Type B pancreatic cell (in vitro differentiated cells): Measurements from ENCODE around the gene MEF2B. TPM values are rescaled to one million over a fixed set of nuclear protein-coding genes. Genes with fewer than 3 reads are reported as not detected.

Experiments used
- DNase-seq: peaks from one replicate; pipeline ENCODE4 v3.0.0; 2021; ENCODE audit warnings: mixed read lengths; ENCODE audit not compliant: unreplicated experiment; ENCODE audit errors: extremely low spot score
- H3K27ac Mint-ChIP-seq: 2 replicates; pipeline ENCODE4 v1.8.0; 2021; ENCODE audit warnings: mild to moderate bottlenecking, mixed read lengths
- H3K27me3 Mint-ChIP-seq: 2 replicates; pipeline ENCODE4 v1.8.0; 2021; ENCODE audit warnings: mixed read lengths
- H3K36me3 Mint-ChIP-seq: 2 replicates; pipeline ENCODE4 v1.8.0; 2021; ENCODE audit warnings: mixed read lengths
- H3K4me1 Mint-ChIP-seq: one replicate; pipeline ENCODE4 v1.8.0; 2021; ENCODE audit warnings: mixed read lengths; ENCODE audit not compliant: unreplicated experiment
- H3K4me3 Mint-ChIP-seq: 2 replicates; pipeline ENCODE4 v1.8.0; 2021; ENCODE audit warnings: mild to moderate bottlenecking, mixed read lengths
- H3K9me3 Mint-ChIP-seq: 2 replicates; pipeline ENCODE4 v1.8.0; 2021; ENCODE audit warnings: mixed read lengths
- CTCF ChIP-seq: fragments of 200-600 bp; sonication (generic); conservative IDR thresholded peaks from 2 replicates; pipeline ENCODE4 v1.5.0; 2021; ENCODE audit warnings: antibody characterized with exemption, mild to moderate bottlenecking
- total RNA-seq: library from RNA; stranded (reverse); gene quantifications from 2 replicates; pipeline ENCODE4 v1.2.1, GENCODE V29; 2021; ENCODE audit warnings: low replicate concordance

The MEF2B gene
- total RNA-seq, 1 donor from 2014 or later: 1.6 TPM

- H3K36me3 Mint-ChIP-seq: peaks cover 10% of the 10 kb centered on the region
- no peak for DNase-seq
- TF ChIP-seq CTCF: no peak
- peaks cover 4% of the 10 kb centered on the region for H3K9me3 Mint-ChIP-seq
- peaks cover 16% of the 10 kb centered on the region for H3K4me1 Mint-ChIP-seq
- peaks cover 5% of the 10 kb centered on the region for H3K27me3 Mint-ChIP-seq
- no peak overlapping the region for H3K27ac Mint-ChIP-seq
- no peak overlapping the region for H3K4me3 Mint-ChIP-seq
Observed at GRCh38 chr19:19133985-19134384, 36.1 kb downstream of the MEF2B start.

GRCh38 chr19:19132912-19133311 is 37.2 kb downstream of the MEF2B start:
- no peak for TF ChIP-seq CTCF
- peaks cover 4% of the 10 kb centered on the region for H3K9me3 Mint-ChIP-seq
- no peak for DNase-seq
- no peak overlapping the region for H3K27ac Mint-ChIP-seq
- peaks cover 16% of the 10 kb centered on the region for H3K36me3 Mint-ChIP-seq
- peaks cover 8% of the 10 kb centered on the region for H3K4me1 Mint-ChIP-seq
- no peaks in the 10 kb centered on the region for H3K27me3 Mint-ChIP-seq
- no peak overlapping the region for H3K4me3 Mint-ChIP-seq

- no peak overlapping the region for H3K27ac Mint-ChIP-seq
Observed at GRCh38 chr19:19131989-19132388, 38.1 kb downstream of the MEF2B start.

GRCh38 chr19:19126102-19126501 is 44.0 kb downstream of the MEF2B start:
- H3K4me3 Mint-ChIP-seq: no peak overlapping the region
- peaks cover 21% of the 10 kb centered on the region for H3K36me3 Mint-ChIP-seq
- no peak overlapping the region for H3K27ac Mint-ChIP-seq
- no peaks in the 10 kb centered on the region for H3K4me1 Mint-ChIP-seq
- no peak for TF ChIP-seq CTCF
- no peak for DNase-seq
- no peaks in the 10 kb centered on the region for H3K27me3 Mint-ChIP-seq
- peaks cover 7% of the 10 kb centered on the region for H3K9me3 Mint-ChIP-seq

More at GRCh38 chr19:19131989-19132388, 38.1 kb downstream of the MEF2B start:
- H3K36me3 Mint-ChIP-seq: peaks cover 19% of the 10 kb centered on the region
- H3K9me3 Mint-ChIP-seq: peaks cover 4% of the 10 kb centered on the region
- peaks cover 1% of the 10 kb centered on the region for H3K4me1 Mint-ChIP-seq
- TF ChIP-seq CTCF: no peak
- DNase-seq: no peak
- H3K4me3 Mint-ChIP-seq: no peak overlapping the region
- H3K27me3 Mint-ChIP-seq: no peaks in the 10 kb centered on the region

- peaks cover 7% of the 10 kb centered on the region for H3K9me3 Mint-ChIP-seq
- H3K27me3 Mint-ChIP-seq: no peaks in the 10 kb centered on the region
- DNase-seq: no peak
- H3K4me3 Mint-ChIP-seq: no peak overlapping the region
- H3K4me1 Mint-ChIP-seq: no peaks in the 10 kb centered on the region
- TF ChIP-seq CTCF: no peak
- peaks cover 13% of the 10 kb centered on the region for H3K36me3 Mint-ChIP-seq
- H3K27ac Mint-ChIP-seq: no peak overlapping the region
Observed at GRCh38 chr19:19123386-19123785, 46.7 kb downstream of the MEF2B start.

GRCh38 chr19:19122902-19123301 is 47.2 kb downstream of the MEF2B start:
- no peak for DNase-seq
- Mint-ChIP-seq H3K27me3 (no peaks in the 10 kb centered on the region), H3K4me3 (no peak overlapping the region), H3K36me3 (peaks cover 11% of the 10 kb centered on the region), H3K4me1 (no peaks in the 10 kb centered on the region), H3K27ac (no peak overlapping the region), H3K9me3 (peaks cover 7% of the 10 kb centered on the region)
- TF ChIP-seq CTCF: no peak
